ENCODE results near the gene ATOH8.

GRCh38 chr2:85801871-85802270 is 48.1 kb downstream of the ATOH8 start:
- no peak for TF ChIP-seq POLR2AphosphoS5 (IDR thresholded peaks at IDR 0.05)
- no peak for TF ChIP-seq CTCF (IDR thresholded peaks at IDR 0.05)

Data from prostate gland (tissue), 2 donors.